HepG2 (cell line): Measurements from ENCODE around the gene FAIM2. TPM values are rescaled to one million over a fixed set of nuclear protein-coding genes. Genes with fewer than 3 reads are reported as not detected.

Source experiments
- ATF5 ChIP-seq: sonication (generic); formaldehyde crosslinking; IDR thresholded peaks from 2 replicates; pipeline ENCODE4 v1.4.0; 2020; ENCODE audit warnings: mild to moderate bottlenecking, low read depth, missing genetic modification reagents
- FIP1L1 ChIP-seq: fragments of 200-400 bp; formaldehyde crosslinking; IDR thresholded peaks from 2 replicates; pipeline ENCODE4 v1.6.1; 2018; ENCODE audit warnings: low read depth, mild to moderate bottlenecking, low read length, moderate library complexity, borderline replicate concordance; ENCODE audit not compliant: insufficient read depth
- GATAD2A ChIP-seq: IDR thresholded peaks from 2 replicates; pipeline ENCODE4 v1.6.1; 2016
- HINFP ChIP-seq: sonication (generic); formaldehyde crosslinking; IDR thresholded peaks from 2 replicates; pipeline ENCODE4 v1.4.0; 2020; ENCODE audit warnings: low read depth, mild to moderate bottlenecking, missing genetic modification reagents
- KLF16 ChIP-seq, 2 experiments: sonication (generic) in 1 of 2; formaldehyde crosslinking in 1 of 2; IDR thresholded peaks; 2 replicates each; pipeline versions ENCODE4 v1.6.1 to v1.8.0; 2016 to 2023; ENCODE audit warnings: missing genetic modification reagents in 2 of 2, missing compliant biosample characterization in 1 of 2
- RFX1 ChIP-seq: fragments of 450-650 bp; IDR thresholded peaks from 2 replicates; pipeline ENCODE4 v1.6.1; 2017
- SOX6 ChIP-seq, 2 experiments: fragments of 450-650 bp in 1 of 2; sonication (generic) in 1 of 2; formaldehyde crosslinking in 1 of 2; IDR thresholded peaks; 2 replicates each; pipeline versions ENCODE4 v1.4.0 to v1.6.1; 2017 to 2020; ENCODE audit warnings: antibody characterized with exemption in 1 of 2, mild to moderate bottlenecking in 1 of 2, missing genetic modification reagents in 1 of 2
- XRCC5 ChIP-seq: fragments of 200-400 bp; formaldehyde crosslinking; optimal IDR thresholded peaks from 2 replicates; pipeline ENCODE3; 2017; ENCODE audit warnings: mild to moderate bottlenecking, low read length
- ZBED4 ChIP-seq: sonication (generic); formaldehyde crosslinking; IDR thresholded peaks from 2 replicates; pipeline ENCODE4 v1.4.0; 2020; ENCODE audit warnings: missing genetic modification reagents, borderline replicate concordance
- ZNF281 ChIP-seq: sonication (generic); formaldehyde crosslinking; IDR thresholded peaks from 2 replicates; pipeline ENCODE4 v1.4.0; 2020; ENCODE audit warnings: missing genetic modification reagents, borderline replicate concordance
- ZNF460 ChIP-seq: sonication (generic); formaldehyde crosslinking; IDR thresholded peaks from 2 replicates; pipeline ENCODE4 v1.5.1; 2020; ENCODE audit warnings: missing genetic modification reagents, mild to moderate bottlenecking, borderline replicate concordance
- ZNF558 ChIP-seq: sonication (generic); formaldehyde crosslinking; IDR thresholded peaks from 2 replicates; pipeline ENCODE4 v1.9.0; 2022; ENCODE audit warnings: mild to moderate bottlenecking, missing genetic modification reagents, borderline replicate concordance
- ZNF883 ChIP-seq: sonication (generic); formaldehyde crosslinking; IDR thresholded peaks from 2 replicates; pipeline ENCODE4 v1.5.1; 2020; ENCODE audit warnings: mild to moderate bottlenecking, missing genetic modification reagents; ENCODE audit errors: not compliant biosample characterization
- polyA plus RNA-seq, 8 experiments: library from polyadenylated mRNA; depleted of rRNA in 3 of 8; stranded (reverse) in 7 of 8; unstranded in 1 of 8; fragments of >200 nt; fragmentation: Illumina TruSeq in 4 of 8; extraction: Trizol in 4 of 8; gene quantifications; 2 replicates each; pipeline versions ENCODE4 v1.2.1 to v1.2.3, GENCODE V29; 2011 to 2016; ENCODE audit warnings: low read depth in 4 of 8, missing spikeins in 1 of 8, mixed read lengths in 1 of 8; ENCODE audit not compliant: insufficient read depth in 1 of 8
- total RNA-seq, 5 experiments: library from RNA; depleted of rRNA; stranded (reverse); fragments of >200 nt; fragmentation: Illumina TruSeq; extraction: Trizol; gene quantifications; 2 replicates each; pipeline ENCODE4 v1.2.3, GENCODE V29; 2016; ENCODE audit warnings: low read depth in 1 of 5

FAIM2 gene
- total and polyA plus RNA-seq, 2 of the 13 experiments (the other 11 are each of a cell fraction or from before 2014, with no cell fraction given), result not detected

GRCh38 chr12:49828133-49829091 is 75.3 kb downstream of the FAIM2 start, which contains the start of gene NCKAP5L (continued):
- peak; percentile 70; the same call in 1 of the 2 replicates for TF ChIP-seq ZBED4 (CRISPR knock-in tag)
- TF ChIP-seq ATF5, result no peak
- TF ChIP-seq HINFP (CRISPR knock-in tag), result 0 out of 2 replicates have a peak, but pooled peaks have one; percentile 29
- TF ChIP-seq FIP1L1, result 0 out of 2 replicates have a peak, but pooled peaks have one; percentile 80
- no peak for TF ChIP-seq SOX6 (IDR thresholded peaks at IDR 0.05)
- TF ChIP-seq SOX6 (CRISPR knock-in tag; IDR thresholded peaks at IDR 0.05), result 0 out of 2 replicates have a peak, but pooled peaks have one; percentile 16
- TF ChIP-seq ZNF558 (CRISPR knock-in tag), result 0 out of 2 replicates have a peak, but pooled peaks have one; percentile 51
- TF ChIP-seq XRCC5, result peak; percentile 54
- peak; percentile 69; the same call in 1 of the 2 replicates for TF ChIP-seq ZNF281 (CRISPR knock-in tag)
- TF ChIP-seq RFX1, result no peak
- 0 out of 2 replicates have a peak, but pooled peaks have one; percentile 32 for TF ChIP-seq GATAD2A (CRISPR knock-in tag)
- TF ChIP-seq ZNF883, result no peak
- no peak for TF ChIP-seq ZNF460
- TF ChIP-seq KLF16 (CRISPR knock-in tag; IDR thresholded peaks at IDR 0.05), result peak in 1 of 2 experiments; percentile 72; a peak in 1 of 4 replicates
